GM18909 (cell line): ENCODE data around the gene KLKB1.
"Not testable (repeated sequence)": the region's sequence is repeated elsewhere in the genome, so short reads cannot be mapped to it uniquely, and the experiment has no call there.

Experiments used
- ATAC-seq: cut with Tn5 transposase; IDR thresholded peaks from one replicate; pipeline ENCODE4 v1.9.1; 2021; ENCODE audit warnings: mild to moderate bottlenecking; ENCODE audit not compliant: unreplicated experiment, poor library complexity

KLKB1 gene

DNA sequence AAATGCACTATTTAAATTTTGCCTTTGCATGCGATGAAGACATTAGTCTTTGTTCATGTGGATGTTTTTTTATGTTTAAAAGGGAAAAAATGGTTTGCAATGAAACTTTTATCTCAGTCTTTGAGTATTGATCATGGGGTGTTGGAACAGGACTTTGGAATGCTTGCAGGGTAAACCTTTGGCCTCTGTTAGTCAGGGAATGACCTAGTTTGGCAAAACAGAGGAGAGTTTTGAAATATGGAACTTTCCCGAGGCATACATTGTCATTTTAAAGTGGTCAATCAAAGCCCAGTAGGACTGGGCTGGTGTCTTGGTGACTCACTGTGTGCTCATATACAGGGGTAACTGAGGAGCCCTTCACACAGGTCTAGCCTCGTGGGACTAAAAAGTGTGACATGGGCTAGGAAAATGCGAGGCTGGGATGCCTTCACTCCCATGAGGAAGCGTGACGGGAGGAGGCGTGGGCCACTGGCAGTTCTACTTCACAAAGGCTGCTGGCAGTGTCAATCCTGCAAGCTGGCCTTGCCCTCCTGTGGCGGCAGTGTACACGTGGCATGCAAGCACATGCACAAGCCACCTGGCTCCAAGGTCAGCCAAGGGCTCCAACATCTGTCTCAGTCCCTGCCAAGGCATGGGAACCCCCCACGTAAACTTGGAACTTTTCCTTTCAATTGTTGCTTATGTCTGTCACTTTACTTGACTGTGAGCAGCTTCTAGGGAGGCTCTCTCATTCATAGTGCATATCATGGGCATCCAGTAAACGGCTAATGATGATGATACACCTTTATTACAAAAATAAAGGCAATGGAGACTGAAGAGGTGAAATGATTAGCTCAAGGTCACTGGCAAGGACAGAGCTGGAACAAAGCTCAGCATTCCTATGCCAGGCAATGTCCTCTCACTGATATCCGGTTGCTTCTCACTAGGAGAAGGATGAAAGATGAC, 33.5 kb downstream of the KLKB1 start:
- ATAC-seq: no peak

DNA sequence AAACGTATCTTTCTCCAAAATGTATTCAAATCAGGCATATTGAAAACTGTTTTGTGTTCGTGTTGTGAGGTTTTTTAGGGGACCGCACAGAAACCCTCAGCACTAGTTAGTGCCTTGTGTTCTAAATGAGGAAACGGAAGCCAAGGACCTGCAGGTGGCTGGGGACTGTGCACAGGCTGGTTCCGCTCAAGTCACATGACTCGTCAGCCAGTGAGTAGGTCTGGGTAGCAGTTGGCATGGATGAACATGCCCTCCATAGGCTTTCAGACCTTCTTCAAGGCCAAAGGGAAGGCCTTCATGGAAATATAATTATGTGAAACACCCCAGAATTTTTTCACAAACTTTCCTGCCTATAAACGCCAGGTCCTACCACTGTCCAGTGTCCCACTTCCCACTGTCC, 37.4 kb downstream of the KLKB1 start:
- no peak for ATAC-seq

DNA sequence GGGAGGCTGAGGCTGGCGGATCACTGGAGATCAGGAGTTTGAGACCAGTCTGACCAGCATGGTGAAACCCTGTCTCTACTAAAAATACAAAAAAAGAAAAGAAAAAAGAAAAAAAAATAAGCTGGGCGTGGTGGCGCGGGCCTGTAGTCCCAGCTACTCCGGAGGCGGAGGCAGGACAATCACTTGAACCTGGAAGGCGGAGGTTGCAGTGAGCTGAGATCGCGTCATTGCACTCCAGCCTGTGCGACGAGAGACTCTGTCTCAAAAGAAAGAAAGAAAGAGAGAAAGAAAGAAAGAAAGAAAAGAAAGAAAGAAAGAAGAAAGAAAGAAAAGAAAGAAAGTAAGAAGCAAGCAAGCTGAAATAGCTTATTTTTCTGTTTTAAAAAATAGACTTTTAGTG, 37.9 kb downstream of the KLKB1 start:
- not testable (repeated sequence) for ATAC-seq

DNA sequence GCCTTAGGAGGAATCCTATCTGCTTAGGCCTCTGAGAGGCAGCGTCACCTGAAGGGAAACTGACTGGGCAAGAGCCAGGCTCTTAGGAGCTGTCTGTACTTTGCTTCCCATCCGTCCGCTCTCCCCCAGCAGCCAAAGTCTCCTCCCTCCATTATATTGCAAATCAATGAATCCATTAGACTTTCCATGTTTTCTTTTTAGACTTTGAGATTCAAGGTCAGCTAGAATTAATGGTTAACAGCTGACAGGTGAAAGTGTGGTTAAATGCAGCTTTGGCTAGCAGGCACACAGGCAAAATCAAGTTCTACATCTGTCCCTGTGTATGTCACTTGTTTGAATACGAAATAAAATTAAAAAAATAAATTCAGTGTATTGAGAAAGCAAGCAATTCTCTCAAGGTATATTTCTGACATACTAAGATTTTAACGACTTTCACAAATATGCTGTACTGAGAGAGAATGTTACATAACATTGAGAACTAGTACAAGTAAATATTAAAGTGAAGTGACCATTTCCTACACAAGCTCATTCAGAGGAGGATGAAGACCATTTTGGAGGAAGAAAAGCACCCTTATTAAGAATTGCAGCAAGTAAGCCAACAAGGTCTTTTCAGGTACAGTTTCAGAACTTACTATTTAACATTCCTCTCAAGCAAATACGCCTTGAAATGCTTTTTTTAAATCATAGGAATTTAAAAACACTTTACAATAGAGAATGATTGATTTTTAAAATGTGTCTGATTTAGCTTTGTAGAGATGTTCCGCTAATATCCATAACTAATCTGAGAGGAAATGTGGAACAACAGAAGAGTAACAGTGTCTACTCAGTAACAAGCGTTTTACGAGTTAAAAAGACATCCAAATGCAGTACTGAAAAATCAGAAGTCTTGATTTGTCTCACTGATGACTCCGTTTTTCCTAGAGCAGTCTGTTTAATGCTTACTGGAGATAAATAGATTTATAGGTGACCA, 38.7 kb downstream of the KLKB1 start, which contains the start of gene F11:
Gene F11 (plus strand): TSS at position 507 of the 970 bp plus-strand sequence. CDS start 948 bp downstream, outside the sequence.
- no peak for ATAC-seq

DNA sequence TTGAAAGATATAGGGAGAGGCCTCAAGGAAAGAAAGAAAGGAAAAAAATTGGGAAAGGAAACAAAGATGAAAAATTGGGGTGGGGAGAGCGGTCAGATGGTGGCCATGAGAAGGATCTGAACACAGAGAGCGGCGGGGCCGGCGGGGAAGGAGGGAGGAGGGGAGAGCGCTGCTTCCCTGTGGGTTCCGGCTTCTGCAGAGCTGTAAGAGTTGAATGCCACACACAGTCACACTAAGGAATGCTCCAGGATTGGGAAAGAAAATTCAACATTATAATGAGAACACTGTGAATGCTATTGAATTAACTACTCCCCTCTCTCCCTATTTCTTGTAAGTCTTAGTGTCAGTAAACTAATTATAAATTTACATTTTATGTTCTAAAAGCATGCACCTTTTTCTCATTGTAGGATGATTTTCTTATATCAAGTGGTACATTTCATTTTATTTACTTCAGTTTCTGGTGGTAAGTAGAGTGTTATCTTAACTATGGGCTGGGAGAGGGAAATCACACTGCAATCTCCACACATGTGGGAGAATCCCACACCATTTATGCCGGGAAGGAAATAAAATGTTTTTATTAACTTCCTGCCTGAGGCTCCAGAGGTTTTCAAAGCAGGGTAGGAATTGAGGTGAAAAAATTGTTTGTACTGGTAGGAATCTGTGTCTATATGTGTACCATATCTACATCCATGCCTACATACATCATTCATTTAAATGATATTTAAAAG, 39.6 kb downstream of the KLKB1 start:
- ATAC-seq: no peak

GRCh38 chr4:186271081-186271678, 43.9 kb downstream of the KLKB1 start:
- no peak for ATAC-seq

DNA sequence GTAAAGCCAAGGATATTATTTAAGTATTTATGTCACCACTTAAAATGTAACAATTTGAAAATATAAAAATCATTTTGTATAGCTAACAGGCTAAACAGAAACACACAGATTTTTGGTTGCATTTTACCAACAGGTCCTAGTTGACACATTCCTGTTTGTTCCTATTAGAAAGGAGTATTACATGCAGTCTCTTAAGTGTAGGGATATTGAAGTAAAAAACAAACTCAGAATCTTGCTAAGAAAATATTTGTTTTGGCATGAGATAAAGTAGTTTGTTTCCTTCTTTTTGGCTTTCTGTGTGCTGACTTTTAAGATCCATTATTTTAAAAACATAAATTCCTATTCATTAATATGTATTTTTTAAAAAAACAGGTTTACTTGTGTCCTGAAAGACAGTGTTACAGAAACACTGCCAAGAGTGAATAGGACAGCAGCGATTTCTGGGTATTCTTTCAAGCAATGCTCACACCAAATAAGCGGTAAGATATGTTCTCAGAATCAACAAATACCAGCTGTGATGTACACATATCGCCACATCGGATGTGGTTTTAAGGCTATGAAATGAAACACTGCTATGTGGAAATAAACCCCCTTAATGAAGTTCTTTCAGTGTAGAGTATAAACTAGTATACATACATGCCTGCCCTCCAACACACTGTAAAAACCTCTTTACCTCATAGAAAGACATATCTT, 45.5 kb downstream of the KLKB1 start:
- no peak for ATAC-seq

- ATAC-seq: not testable (repeated sequence)
Measured at GRCh38 chr4:186273392-186273789, 46.1 kb downstream of the KLKB1 start.

DNA sequence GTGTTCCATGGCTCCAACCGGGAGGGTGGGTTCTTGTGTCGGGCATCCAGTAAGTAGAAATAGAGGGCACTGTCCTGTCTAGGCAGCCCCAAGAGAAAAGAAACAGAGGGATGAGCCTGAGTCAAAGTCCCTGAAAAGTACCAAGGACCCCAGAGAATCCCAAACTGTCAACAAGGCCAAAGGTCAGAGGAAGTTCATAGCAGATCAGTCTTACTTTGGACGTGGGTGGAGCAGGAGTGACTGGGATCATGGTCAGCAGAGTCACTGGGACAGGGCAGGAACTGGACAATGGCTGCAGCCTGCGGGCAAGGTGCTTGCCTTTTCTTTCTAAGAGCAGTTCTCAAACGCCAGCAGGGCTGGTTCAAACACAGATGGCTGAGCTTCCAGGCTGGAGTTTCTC, 56.0 kb downstream of the KLKB1 start:
- ATAC-seq: no peak

DNA sequence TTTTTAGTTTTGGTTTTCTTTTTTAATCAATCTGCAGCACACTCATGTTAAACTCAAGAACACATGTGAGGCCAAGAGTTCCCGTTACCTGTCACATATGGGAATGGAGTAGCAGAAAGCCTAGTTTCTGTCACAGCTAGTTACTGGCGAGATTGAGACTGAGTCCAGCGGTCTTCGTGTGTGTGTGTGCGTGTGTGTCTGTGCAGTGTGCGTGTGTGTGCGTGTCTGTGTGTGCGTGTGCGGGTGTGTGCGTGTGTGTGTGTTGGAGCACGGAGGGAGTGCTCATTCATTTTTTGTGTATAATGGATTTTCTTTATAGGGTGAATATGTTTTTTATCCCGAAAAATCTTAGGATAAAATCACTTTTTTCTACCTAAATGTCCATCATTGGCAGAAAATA, 57.8 kb downstream of the KLKB1 start:
- ATAC-seq: no peak

DNA sequence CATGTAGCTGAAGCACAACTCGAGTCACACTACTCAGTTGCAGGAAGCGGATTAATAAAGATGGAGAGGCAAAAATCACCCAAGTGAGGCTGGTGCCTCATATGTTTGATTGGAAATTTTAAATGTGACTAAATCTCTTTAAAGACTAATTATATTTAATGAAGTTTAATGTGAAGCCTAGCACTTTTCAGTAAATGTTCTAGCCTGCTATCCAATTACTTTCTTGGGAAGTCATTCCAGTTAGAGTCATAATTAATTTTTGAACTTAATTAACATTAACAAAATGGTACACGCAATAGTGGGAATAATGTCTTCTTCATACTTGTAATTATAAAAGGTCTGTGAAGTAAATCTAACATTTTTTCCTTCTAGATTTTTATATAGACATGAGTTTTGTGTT, 59.3 kb downstream of the KLKB1 start:
- ATAC-seq: no peak

DNA sequence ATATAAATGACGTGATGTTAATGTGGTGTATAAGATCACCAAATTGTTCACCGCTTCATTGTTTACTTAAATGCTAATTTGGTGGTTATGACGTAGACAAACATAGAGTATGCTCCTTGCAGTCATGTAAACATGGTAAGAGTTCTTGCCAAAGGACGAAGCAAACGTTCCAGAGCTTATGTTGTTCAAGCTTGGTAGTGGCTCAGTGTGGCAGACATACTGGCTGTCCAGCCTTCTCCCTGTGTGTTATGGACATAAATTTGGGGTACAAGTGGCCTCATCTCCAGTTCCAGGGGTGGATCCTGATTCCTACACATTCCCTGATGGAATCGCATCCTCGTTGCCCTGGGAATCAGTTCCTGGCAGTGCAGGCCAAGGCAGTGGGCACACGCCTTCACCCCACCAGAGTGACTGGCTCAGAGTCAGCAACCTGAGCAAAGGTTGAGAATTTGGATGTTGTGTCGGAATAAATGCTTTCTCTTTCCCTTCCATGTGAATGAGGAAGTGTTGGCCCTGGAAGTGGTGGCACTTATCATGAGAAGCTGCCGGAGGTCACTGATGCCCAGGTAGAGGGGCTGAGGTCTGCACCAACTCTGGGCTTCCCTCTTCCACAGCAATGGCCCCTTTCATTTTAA, 64.1 kb downstream of the KLKB1 start:
- no peak for ATAC-seq

- no peak for ATAC-seq
Measured at GRCh38 chr4:186294160-186294559, 66.9 kb downstream of the KLKB1 start.

DNA sequence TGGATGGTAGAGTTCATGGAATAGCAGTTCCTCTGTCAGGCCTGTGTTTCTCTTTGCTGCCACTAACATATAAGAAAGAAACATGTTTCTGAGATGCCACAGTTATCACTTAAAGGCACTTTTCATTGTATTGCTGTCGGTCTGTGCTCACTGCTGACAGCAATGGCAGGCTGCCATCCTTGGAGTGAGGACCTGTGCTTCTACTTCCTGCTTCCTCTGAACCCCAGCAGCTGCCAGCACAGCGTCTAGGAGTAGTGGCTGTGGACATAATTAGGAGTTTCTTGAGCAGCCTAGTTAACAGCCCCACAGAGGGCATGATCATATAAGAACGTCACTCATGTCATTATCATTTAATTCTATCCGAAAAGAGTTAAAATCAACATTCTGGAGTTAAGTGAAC, 69.2 kb downstream of the KLKB1 start:
- ATAC-seq: no peak

- ATAC-seq: no peak
Measured at GRCh38 chr4:186297013-186297645, 69.8 kb downstream of the KLKB1 start.

- no peak for ATAC-seq
Measured at GRCh38 chr4:186298031-186298647, 70.8 kb downstream of the KLKB1 start.

GRCh38 chr4:186299291-186299690, 72.0 kb downstream of the KLKB1 start:
- no peak for ATAC-seq
